ENCODE measurements around the gene SMAD2. TPM values are rescaled to one million over a fixed set of nuclear protein-coding genes. Genes with fewer than 3 reads are reported as not detected.

Gene SMAD2
- 100 to 1,000 TPM in 8 of 9 donors, 10 to 100 TPM in 1; 73.8 to 270 (median 141) TPM for total RNA-seq
- polyA plus RNA-seq: 100 to 1,000 TPM in 1 of 3 donors, 10 to 100 TPM in 2; 20.9 to 163 (median 22.8) TPM
- long read RNA-seq, donor 1, full-length matches to known transcripts: 15 of 23 reads
- long read RNA-seq, donor 1, partial matches to known transcripts: 8 of 23 reads
- long read RNA-seq, donor 1, other reads (novel, unspliced or antisense): 0 of 23 reads
- long read RNA-seq, donor 2, full-length matches to known transcripts: 3 of 9 reads
- long read RNA-seq, donor 2, partial matches to known transcripts: 6 of 9 reads
- long read RNA-seq, donor 2, other reads (novel, unspliced or antisense): 0 of 9 reads
- long read RNA-seq, donor 3, full-length matches to known transcripts: 9 of 9 reads
- long read RNA-seq, donor 3, partial matches to known transcripts: 0 of 9 reads
- long read RNA-seq, donor 3, other reads (novel, unspliced or antisense): 0 of 9 reads
- long read RNA-seq, donor 4, full-length matches to known transcripts: 11 of 21 reads
- long read RNA-seq, donor 4, partial matches to known transcripts: 1 of 21 reads
- long read RNA-seq, donor 4, other reads (novel, unspliced or antisense): 9 of 21 reads
- long read RNA-seq, donor 5, full-length matches to known transcripts: 53 of 103 reads
- long read RNA-seq, donor 5, partial matches to known transcripts: 8 of 103 reads
- long read RNA-seq, donor 5, other reads (novel, unspliced or antisense): 42 of 103 reads
- long read RNA-seq, donor 6, full-length matches to known transcripts: 7 of 16 reads
- long read RNA-seq, donor 6, partial matches to known transcripts: 2 of 16 reads
- long read RNA-seq, donor 6, other reads (novel, unspliced or antisense): 7 of 16 reads
- long read RNA-seq, donor 7, full-length matches to known transcripts: 3 of 3 reads
- long read RNA-seq, donor 7, partial matches to known transcripts: 0 of 3 reads
- long read RNA-seq, donor 7, other reads (novel, unspliced or antisense): 0 of 3 reads
- long read RNA-seq, donor 8, full-length matches to known transcripts: 15 of 32 reads
- long read RNA-seq, donor 8, partial matches to known transcripts: 12 of 32 reads
- long read RNA-seq, donor 8, other reads (novel, unspliced or antisense): 5 of 32 reads
- long read RNA-seq, donor 9, full-length matches to known transcripts: 5 of 10 reads
- long read RNA-seq, donor 9, partial matches to known transcripts: 5 of 10 reads
- long read RNA-seq, donor 9, other reads (novel, unspliced or antisense): 0 of 10 reads
- long read RNA-seq, donor 10, full-length matches to known transcripts: 5 of 5 reads
- long read RNA-seq, donor 10, partial matches to known transcripts: 0 of 5 reads
- long read RNA-seq, donor 10, other reads (novel, unspliced or antisense): 0 of 5 reads

DNA sequence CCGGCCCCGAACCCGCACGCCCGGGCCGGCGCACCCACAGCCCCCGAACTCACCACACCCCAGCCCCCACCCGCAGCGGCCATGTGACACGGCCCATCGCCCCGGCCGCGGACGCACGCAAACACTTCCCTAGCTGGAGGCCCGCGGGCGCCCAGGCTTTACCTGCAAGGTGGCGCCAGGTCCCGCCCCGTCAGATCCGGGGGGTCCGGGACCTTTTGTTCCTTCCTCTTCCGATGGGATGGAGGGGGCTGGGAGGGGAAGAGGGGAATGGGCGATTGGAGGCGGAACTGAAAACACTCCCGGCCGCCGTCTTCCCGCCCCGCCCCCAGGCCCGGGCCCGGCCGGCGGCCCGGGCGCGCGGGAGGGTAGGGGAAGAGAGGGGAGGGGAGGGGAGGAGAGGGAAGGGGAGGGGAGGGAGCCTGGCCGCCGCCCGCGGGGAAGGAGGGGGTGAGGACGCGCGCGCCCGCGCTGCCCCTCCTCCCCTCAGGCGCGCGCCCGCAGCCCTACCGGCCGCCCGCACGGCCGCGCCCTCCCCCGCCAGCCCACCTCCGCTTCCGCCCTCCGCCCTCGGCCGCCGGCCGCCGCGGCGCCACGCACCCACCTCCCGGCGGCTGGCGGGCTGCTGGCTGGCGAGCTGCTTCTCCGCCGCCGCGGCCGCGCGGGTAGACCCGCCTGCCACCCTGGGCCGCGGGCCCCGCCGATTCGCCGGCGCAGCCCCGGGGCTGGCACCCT lies at the start of gene SMAD2:
SMAD2 (minus strand) TSS at position 461 of the 732 bp plus-strand sequence. CDS start 33,903 bp downstream, outside the sequence.
- peak; percentile 83 to 89 (median 87) for DNase-seq
- Histone ChIP-seq H3K4me1 (replicated peaks in 1 of 2) (peaks cover 19 to 33% of the 10 kb centered on the region in 2 donors), H3K27ac (peak within 1 kb of the TSS; percentile 87 to 100 (median 94)), H3K36me3 (replicated peaks in 1 of 2) (no peaks in the 10 kb centered on the region), H3K27me3 (no peaks in the 10 kb centered on the region), H3K4me3 (peak within 1 kb of the TSS; percentile 73 to 100 (median 85)), H3K9me3 (replicated peaks in 1 of 3) (no peaks in the 10 kb centered on the region)
- intact Hi-C loops (cut with DNase I): no loop called here
- TF ChIP-seq POLR2A (IDR thresholded peaks at IDR 0.05): peak; percentile 33 to 36
- TF ChIP-seq CTCF (IDR thresholded peaks at IDR 0.05): no peak
- 1 to 3% (median 1%) methylated on average over 25 to 87 of the region's 93 CpGs; no CpG with 5 or more reads in 1 of the 4 donors for WGBS, 4 donors

GRCh38 chr18:47979611-47980200 lies 49.2 kb upstream of the SMAD2 start:
- no peak for DNase-seq
- Histone ChIP-seq H3K4me3 (no peak overlapping the region), H3K27ac (no peak overlapping the region), H3K9me3 (replicated peaks in 1 of 3) (no peaks in the 10 kb centered on the region), H3K36me3 (replicated peaks in 1 of 2) (no peaks in the 10 kb centered on the region), H3K27me3 (no peaks in the 10 kb centered on the region), H3K4me1 (replicated peaks in 1 of 2) (no peaks in the 10 kb centered on the region)
- no peak for TF ChIP-seq CTCF (IDR thresholded peaks at IDR 0.05)
- TF ChIP-seq POLR2A (IDR thresholded peaks at IDR 0.05): no peak
- intact Hi-C loops (cut with DNase I): no loop called here
- WGBS, 4 donors: 45 to 79% (median 66%) methylated on average over 5 of the region's 5 CpGs

GRCh38 chr18:47978603-47979002 lies 48.1 kb upstream of the SMAD2 start:
- no peaks in the 10 kb centered on the region for H3K36me3 ChIP-seq (replicated peaks in 1 of 2)
- no peak overlapping the region for H3K4me3 ChIP-seq
- no peaks in the 10 kb centered on the region for H3K9me3 ChIP-seq (replicated peaks in 1 of 3)
- intact Hi-C loops (cut with DNase I): no loop called here
- DNase-seq: no peak
- no peaks in the 10 kb centered on the region for H3K4me1 ChIP-seq (replicated peaks in 1 of 2)
- no peaks in the 10 kb centered on the region for H3K27me3 ChIP-seq
- TF ChIP-seq POLR2A (IDR thresholded peaks at IDR 0.05) (no peak), CTCF (IDR thresholded peaks at IDR 0.05) (no peak)
- H3K27ac ChIP-seq: no peak overlapping the region
- WGBS, 4 donors: 79 to 87% (median 85%) methylated on average over 1 of the region's 1 CpG

Data from adrenal gland (tissue), 19 donors.